ENCODE results near the gene STX17.

DNA sequence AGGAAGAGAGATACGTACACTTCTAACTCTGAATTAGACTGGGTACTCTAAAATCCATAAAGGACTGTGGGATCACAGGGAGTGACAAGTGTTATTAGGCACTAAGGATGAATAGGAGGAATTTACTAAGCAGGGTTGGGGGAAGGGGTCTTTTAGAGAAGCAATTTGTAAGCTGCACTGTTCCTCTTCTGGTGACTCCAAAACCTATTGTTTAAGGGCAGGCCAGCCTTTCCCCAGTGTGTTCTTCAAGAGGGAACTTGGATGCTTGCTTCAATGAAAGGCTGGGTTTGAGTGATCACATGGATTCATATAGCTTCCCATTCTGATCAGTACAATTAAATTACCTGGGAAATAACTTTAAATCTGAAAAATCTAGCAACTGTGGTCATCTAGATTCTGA is 71.8 kb downstream of the STX17 start:
- TF ChIP-seq RFX5 (IDR thresholded peaks at IDR 0.05), result no peak
- TF ChIP-seq POLR2A (IDR thresholded peaks at IDR 0.05; ENCODE audit: low read length), result no peak
- TF ChIP-seq, protein P1, sequence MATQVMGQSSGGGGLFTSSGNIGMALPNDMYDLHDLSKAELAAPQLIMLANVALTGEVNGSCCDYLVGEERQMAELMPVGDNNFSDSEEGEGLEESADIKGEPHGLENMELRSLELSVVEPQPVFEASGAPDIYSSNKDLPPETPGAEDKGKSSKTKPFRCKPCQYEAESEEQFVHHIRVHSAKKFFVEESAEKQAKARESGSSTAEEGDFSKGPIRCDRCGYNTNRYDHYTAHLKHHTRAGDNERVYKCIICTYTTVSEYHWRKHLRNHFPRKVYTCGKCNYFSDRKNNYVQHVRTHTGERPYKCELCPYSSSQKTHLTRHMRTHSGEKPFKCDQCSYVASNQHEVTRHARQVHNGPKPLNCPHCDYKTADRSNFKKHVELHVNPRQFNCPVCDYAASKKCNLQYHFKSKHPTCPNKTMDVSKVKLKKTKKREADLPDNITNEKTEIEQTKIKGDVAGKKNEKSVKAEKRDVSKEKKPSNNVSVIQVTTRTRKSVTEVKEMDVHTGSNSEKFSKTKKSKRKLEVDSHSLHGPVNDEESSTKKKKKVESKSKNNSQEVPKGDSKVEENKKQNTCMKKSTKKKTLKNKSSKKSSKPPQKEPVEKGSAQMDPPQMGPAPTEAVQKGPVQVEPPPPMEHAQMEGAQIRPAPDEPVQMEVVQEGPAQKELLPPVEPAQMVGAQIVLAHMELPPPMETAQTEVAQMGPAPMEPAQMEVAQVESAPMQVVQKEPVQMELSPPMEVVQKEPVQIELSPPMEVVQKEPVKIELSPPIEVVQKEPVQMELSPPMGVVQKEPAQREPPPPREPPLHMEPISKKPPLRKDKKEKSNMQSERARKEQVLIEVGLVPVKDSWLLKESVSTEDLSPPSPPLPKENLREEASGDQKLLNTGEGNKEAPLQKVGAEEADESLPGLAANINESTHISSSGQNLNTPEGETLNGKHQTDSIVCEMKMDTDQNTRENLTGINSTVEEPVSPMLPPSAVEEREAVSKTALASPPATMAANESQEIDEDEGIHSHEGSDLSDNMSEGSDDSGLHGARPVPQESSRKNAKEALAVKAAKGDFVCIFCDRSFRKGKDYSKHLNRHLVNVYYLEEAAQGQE (IDR thresholded peaks at IDR 0.05), result no peak
- TF ChIP-seq, protein P2, sequence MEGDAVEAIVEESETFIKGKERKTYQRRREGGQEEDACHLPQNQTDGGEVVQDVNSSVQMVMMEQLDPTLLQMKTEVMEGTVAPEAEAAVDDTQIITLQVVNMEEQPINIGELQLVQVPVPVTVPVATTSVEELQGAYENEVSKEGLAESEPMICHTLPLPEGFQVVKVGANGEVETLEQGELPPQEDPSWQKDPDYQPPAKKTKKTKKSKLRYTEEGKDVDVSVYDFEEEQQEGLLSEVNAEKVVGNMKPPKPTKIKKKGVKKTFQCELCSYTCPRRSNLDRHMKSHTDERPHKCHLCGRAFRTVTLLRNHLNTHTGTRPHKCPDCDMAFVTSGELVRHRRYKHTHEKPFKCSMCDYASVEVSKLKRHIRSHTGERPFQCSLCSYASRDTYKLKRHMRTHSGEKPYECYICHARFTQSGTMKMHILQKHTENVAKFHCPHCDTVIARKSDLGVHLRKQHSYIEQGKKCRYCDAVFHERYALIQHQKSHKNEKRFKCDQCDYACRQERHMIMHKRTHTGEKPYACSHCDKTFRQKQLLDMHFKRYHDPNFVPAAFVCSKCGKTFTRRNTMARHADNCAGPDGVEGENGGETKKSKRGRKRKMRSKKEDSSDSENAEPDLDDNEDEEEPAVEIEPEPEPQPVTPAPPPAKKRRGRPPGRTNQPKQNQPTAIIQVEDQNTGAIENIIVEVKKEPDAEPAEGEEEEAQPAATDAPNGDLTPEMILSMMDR (IDR thresholded peaks at IDR 0.05), result no peak
- no peak for TF ChIP-seq HDAC2 (IDR thresholded peaks at IDR 0.05)
- no peak for TF ChIP-seq SMC3 (IDR thresholded peaks at IDR 0.05)
- no peak for TF ChIP-seq MYC (IDR thresholded peaks at IDR 0.05; ENCODE audit: borderline replicate concordance, low read length)
- TF ChIP-seq, protein P3, sequence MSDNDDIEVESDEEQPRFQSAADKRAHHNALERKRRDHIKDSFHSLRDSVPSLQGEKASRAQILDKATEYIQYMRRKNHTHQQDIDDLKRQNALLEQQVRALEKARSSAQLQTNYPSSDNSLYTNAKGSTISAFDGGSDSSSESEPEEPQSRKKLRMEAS (IDR thresholded peaks at IDR 0.05), result no peak
- TF ChIP-seq GATA3 (IDR thresholded peaks at IDR 0.05; ENCODE audit: borderline replicate concordance), result no peak
- no peak for TF ChIP-seq SREBF2 (IDR thresholded peaks at IDR 0.05)
- TF ChIP-seq, protein P4, sequence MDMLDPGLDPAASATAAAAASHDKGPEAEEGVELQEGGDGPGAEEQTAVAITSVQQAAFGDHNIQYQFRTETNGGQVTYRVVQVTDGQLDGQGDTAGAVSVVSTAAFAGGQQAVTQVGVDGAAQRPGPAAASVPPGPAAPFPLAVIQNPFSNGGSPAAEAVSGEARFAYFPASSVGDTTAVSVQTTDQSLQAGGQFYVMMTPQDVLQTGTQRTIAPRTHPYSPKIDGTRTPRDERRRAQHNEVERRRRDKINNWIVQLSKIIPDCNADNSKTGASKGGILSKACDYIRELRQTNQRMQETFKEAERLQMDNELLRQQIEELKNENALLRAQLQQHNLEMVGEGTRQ (IDR thresholded peaks at IDR 0.05), result no peak
